HG03520 (cell line): ENCODE data around the gene CFAP57.

ENCODE experiments used
- ATAC-seq: cut with Tn5 transposase; IDR thresholded peaks from one replicate; pipeline ENCODE4 v1.9.1; 2021; ENCODE audit warnings: mild to moderate bottlenecking, moderate library complexity; ENCODE audit not compliant: unreplicated experiment

Gene CFAP57

GRCh38 chr1:43274804-43275180 is 102.7 kb downstream of the CFAP57 start:
- no peak for ATAC-seq

- no peak for ATAC-seq
Observed at GRCh38 chr1:43275826-43276620, 103.9 kb downstream of the CFAP57 start.

- ATAC-seq: no peak
Observed at GRCh38 chr1:43276673-43277072, 104.5 kb downstream of the CFAP57 start.

GRCh38 chr1:43277116-43277876 is 105.2 kb downstream of the CFAP57 start:
- ATAC-seq: no peak

- ATAC-seq: no peak
Observed at GRCh38 chr1:43279161-43279560, 107.0 kb downstream of the CFAP57 start.

- no peak for ATAC-seq
Observed at GRCh38 chr1:43279666-43280065, 107.5 kb downstream of the CFAP57 start.

- no peak for ATAC-seq
Observed at GRCh38 chr1:43280692-43281091, 108.6 kb downstream of the CFAP57 start.

- ATAC-seq: no peak
Observed at GRCh38 chr1:43282220-43283195, 110.4 kb downstream of the CFAP57 start.

GRCh38 chr1:43284065-43284464 is 111.9 kb downstream of the CFAP57 start:
- no peak for ATAC-seq

- ATAC-seq: no peak
Observed at GRCh38 chr1:43284546-43285110, 112.5 kb downstream of the CFAP57 start.

- ATAC-seq: no peak
Observed at GRCh38 chr1:43285269-43285990, 113.3 kb downstream of the CFAP57 start, which contains the start of gene C1orf210. TSS of gene C1orf210 (minus strand) at chr1:43285581. CDS start at chr1:43283270, 2,311 bp downstream.

GRCh38 chr1:43286115-43286514 is 114.0 kb downstream of the CFAP57 start:
- no peak for ATAC-seq

GRCh38 chr1:43286533-43286932 is 114.4 kb downstream of the CFAP57 start:
- ATAC-seq: no peak

- ATAC-seq: no peak
Observed at GRCh38 chr1:43288058-43288784, 116.1 kb downstream of the CFAP57 start.

GRCh38 chr1:43288785-43289706 is 116.9 kb downstream of the CFAP57 start:
- no peak for ATAC-seq

GRCh38 chr1:43292216-43292615 is 120.1 kb downstream of the CFAP57 start:
- ATAC-seq: no peak

GRCh38 chr1:43292679-43293078 is 120.5 kb downstream of the CFAP57 start:
- ATAC-seq: no peak

- ATAC-seq: no peak
Observed at GRCh38 chr1:43293176-43293575, 121.0 kb downstream of the CFAP57 start.
